Measurements from ENCODE around the gene ERCC8.

DNA sequence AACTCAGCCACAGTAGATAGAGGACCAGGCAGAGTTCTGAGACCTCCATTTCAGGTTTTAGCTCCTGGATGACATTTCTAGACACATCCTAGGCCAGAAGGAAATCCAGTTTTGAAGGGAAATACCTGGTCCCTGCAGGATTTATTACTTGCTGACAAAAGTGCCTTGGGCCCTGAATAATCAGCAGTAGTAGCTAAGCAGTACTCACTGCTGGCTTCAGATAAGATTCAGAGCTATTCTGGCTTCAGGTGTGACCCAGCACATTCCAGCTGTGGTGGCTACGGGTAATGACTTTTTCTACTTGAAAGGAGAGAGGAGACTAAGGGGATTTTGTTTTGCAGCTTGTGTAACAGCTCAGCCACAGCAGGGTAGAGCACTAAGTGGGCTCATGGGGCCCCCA, 34.1 kb upstream of the ERCC8 start:
- TF ChIP-seq, protein P1, sequence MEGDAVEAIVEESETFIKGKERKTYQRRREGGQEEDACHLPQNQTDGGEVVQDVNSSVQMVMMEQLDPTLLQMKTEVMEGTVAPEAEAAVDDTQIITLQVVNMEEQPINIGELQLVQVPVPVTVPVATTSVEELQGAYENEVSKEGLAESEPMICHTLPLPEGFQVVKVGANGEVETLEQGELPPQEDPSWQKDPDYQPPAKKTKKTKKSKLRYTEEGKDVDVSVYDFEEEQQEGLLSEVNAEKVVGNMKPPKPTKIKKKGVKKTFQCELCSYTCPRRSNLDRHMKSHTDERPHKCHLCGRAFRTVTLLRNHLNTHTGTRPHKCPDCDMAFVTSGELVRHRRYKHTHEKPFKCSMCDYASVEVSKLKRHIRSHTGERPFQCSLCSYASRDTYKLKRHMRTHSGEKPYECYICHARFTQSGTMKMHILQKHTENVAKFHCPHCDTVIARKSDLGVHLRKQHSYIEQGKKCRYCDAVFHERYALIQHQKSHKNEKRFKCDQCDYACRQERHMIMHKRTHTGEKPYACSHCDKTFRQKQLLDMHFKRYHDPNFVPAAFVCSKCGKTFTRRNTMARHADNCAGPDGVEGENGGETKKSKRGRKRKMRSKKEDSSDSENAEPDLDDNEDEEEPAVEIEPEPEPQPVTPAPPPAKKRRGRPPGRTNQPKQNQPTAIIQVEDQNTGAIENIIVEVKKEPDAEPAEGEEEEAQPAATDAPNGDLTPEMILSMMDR (IDR thresholded peaks at IDR 0.05 in 8 of 11, conservative IDR thresholded peaks at IDR 0.05 in 3 of 11), result no peak
- no peak for TF ChIP-seq POLR2A (IDR thresholded peaks at IDR 0.05)

Data from spleen (tissue), 7 donors.